Astrocyte of the cerebellum (primary cell): ENCODE results near the gene KLK10.

Experiments used
- DNase-seq: peaks from one replicate; pipeline ENCODE4 v3.0.0-alpha.2; 2011; ENCODE audit warnings: low read depth
- H3K4me3 ChIP-seq: 2 replicates; pipeline ENCODE4 v1.5.1; 2011; ENCODE audit warnings: mild to moderate bottlenecking, low read depth, low read length, moderate library complexity
- CTCF ChIP-seq: IDR thresholded peaks from 2 replicates; pipeline ENCODE4 v1.5.1; 2012; ENCODE audit warnings: low read length, low read depth, moderate library complexity, mild to moderate bottlenecking; ENCODE audit errors: missing control alignments
- in situ Hi-C: cut with HindIII; loops from 2 replicates; pipeline ENCODE4 v1.10.0; 2017; ENCODE audit warnings: low sequenced_read_pairs

The KLK10 gene

GRCh38 chr19:51019544-51019925 lies at the start of gene KLK10:
TSS of gene KLK10 (minus strand) at chr19:51019709. CDS start at chr19:51019130, 579 bp downstream.
- DNase-seq, result no peak
- TF ChIP-seq CTCF, result no peak
- no peak within 1 kb of the TSS for H3K4me3 ChIP-seq
- in situ Hi-C loops, result no loop called here

- no peak overlapping the region for H3K4me3 ChIP-seq
- in situ Hi-C loops, result no loop called here
- DNase-seq, result no peak
- TF ChIP-seq CTCF, result no peak
Observed at GRCh38 chr19:51066393-51067186, 47.1 kb upstream of the KLK10 start.

- no peak for TF ChIP-seq CTCF
- in situ Hi-C loops, result no loop called here
- DNase-seq, result no peak
- H3K4me3 ChIP-seq, result no peak overlapping the region
Observed at GRCh38 chr19:51065221-51065960, 45.9 kb upstream of the KLK10 start.

- TF ChIP-seq CTCF, result no peak
- DNase-seq, result no peak
- H3K4me3 ChIP-seq, result no peak within 1 kb of the TSS
- in situ Hi-C loops, result no loop called here
Observed at GRCh38 chr19:51064534-51065220, 45.2 kb upstream of the KLK10 start, which contains the start of gene KLK13. TSS of gene KLK13 (minus strand) at chr19:51065092. CDS start at chr19:51065067, 25 bp downstream.

GRCh38 chr19:51063664-51064063 lies 44.2 kb upstream of the KLK10 start:
- no peak for DNase-seq
- in situ Hi-C loops, result no loop called here
- no peak for TF ChIP-seq CTCF
- H3K4me3 ChIP-seq, result no peak overlapping the region

- no peak for TF ChIP-seq CTCF
- in situ Hi-C loops, result no loop called here
- no peak for DNase-seq
- no peak overlapping the region for H3K4me3 ChIP-seq
Observed at GRCh38 chr19:51060973-51061372, 41.5 kb upstream of the KLK10 start.
